Measurements from ENCODE around the gene ACOT11. TPM values are rescaled to one million over a fixed set of nuclear protein-coding genes. Genes with fewer than 3 reads are reported as not detected.

The ACOT11 gene
- total RNA-seq, 2 donors from 2014 or later = 43.3 to 82.5 TPM

DNA sequence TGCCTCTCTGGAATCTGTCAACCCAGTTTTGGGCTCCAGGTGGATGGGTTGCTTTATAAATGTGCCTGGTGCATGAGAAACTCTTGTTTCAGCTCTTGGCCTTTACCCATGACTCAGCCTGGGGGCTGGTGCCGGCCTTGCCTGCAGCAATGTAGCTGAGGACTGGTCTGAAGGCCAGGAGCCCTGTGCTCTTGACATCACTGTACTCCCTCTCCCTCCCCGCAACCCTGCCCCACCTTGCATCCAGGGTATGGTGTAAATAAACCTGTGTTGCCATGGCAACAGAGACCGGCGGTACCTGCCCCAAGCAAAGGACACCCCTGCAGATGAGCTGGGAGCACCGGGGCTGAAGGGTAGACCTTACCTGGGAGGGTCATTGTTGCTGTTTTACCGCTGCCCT, 62.0 kb downstream of the ACOT11 start:
- no peak overlapping the region for H3K4me3 ChIP-seq
- no peaks in the 10 kb centered on the region for H3K27me3 ChIP-seq
- TF ChIP-seq, protein P1, sequence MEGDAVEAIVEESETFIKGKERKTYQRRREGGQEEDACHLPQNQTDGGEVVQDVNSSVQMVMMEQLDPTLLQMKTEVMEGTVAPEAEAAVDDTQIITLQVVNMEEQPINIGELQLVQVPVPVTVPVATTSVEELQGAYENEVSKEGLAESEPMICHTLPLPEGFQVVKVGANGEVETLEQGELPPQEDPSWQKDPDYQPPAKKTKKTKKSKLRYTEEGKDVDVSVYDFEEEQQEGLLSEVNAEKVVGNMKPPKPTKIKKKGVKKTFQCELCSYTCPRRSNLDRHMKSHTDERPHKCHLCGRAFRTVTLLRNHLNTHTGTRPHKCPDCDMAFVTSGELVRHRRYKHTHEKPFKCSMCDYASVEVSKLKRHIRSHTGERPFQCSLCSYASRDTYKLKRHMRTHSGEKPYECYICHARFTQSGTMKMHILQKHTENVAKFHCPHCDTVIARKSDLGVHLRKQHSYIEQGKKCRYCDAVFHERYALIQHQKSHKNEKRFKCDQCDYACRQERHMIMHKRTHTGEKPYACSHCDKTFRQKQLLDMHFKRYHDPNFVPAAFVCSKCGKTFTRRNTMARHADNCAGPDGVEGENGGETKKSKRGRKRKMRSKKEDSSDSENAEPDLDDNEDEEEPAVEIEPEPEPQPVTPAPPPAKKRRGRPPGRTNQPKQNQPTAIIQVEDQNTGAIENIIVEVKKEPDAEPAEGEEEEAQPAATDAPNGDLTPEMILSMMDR (IDR thresholded peaks at IDR 0.05) = no peak
- H3K4me1 ChIP-seq = peaks cover 3% of the 10 kb centered on the region
- no peaks in the 10 kb centered on the region for H3K36me3 ChIP-seq
- intact Hi-C loops (cut with DNase I) = no loop called here
- no peaks in the 10 kb centered on the region for H3K9me3 ChIP-seq
- no peak overlapping the region for H3K9ac ChIP-seq (ENCODE audit: low read depth in 2 of 2, low read length in 2 of 2)
- no peak for DNase-seq
- no peak overlapping the region for H3K27ac ChIP-seq

DNA sequence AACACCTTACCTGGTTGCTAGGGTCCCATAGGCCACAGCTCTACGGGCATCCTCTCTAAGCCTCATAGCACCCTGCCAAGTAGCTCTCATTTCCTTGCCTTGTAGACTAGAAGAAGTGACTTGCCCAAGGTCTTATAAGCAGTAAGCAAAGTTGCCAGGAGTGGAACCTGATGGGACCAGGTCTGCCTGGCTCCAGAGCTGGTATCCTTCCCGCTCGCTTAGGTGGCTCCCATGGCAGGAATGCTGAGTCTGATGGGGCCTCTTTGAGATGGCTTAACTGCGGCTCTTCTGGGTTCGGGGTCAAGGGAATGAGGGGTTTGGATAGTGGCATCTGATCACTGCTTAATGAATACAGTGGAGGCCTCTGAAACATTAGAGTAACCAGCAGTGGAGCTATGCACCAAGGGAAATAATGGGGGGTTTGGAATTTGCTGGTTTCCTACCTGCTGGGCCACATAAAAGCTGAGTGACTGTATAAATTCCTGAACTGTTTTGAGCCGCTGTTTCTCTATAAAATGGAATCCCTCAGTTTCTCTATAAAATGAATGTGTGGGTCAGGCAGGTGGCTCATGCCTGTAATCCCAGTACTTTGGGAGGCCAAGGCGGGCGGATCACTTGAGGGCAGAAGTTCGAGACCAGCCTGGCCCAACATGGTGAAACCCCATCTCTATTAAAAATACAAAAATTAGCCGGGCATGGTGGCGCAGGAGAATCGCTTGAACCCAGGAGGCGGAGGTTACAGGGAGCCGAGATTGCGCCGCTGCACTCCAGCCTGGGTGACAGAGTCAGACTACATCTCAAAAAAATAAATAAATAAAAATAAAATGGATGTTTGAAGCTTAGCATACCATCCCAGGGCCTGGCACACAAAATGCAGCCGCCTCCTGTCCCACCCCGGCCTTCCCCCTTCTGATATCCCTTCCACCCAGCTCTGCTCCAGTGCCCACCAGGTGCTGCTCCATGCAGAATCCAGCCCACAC, 62.9 kb downstream of the ACOT11 start:
- no peak overlapping the region for H3K9ac ChIP-seq (ENCODE audit: low read depth in 2 of 2, low read length in 2 of 2)
- no peaks in the 10 kb centered on the region for H3K27me3 ChIP-seq
- H3K4me1 ChIP-seq = peaks cover 3% of the 10 kb centered on the region
- H3K4me3 ChIP-seq = no peak overlapping the region
- DNase-seq = no peak
- no peak overlapping the region for H3K27ac ChIP-seq
- no peaks in the 10 kb centered on the region for H3K9me3 ChIP-seq
- intact Hi-C loops (cut with DNase I) = no loop called here
- TF ChIP-seq, protein P1 (IDR thresholded peaks at IDR 0.05) = no peak
- no peaks in the 10 kb centered on the region for H3K36me3 ChIP-seq

DNA sequence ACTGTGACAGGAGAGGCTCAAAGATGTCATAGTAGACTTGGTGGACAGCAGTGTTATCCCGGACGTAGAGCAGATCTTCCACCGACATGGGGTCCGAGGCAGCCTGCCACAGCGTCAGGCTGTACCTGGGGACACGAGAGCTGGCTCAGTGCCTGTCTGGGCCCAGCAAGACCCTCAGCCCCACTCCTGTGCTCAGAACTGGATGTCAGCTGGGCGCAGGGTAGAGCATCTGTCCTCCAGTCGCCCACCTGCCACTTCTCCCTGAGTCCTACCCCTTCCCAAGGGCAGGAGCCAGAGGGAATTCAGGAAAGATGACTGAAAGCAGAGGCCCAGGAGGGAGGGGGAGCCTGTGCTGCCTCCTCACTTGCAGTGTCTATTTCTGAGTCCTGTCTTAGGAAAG, 63.6 kb downstream of the ACOT11 start:
- TF ChIP-seq, protein P1 (IDR thresholded peaks at IDR 0.05) = no peak
- Histone ChIP-seq H3K4me3 (no peak overlapping the region), H3K36me3 (no peaks in the 10 kb centered on the region), H3K4me1 (peaks cover under 1% of the 10 kb centered on the region), H3K27ac (no peak overlapping the region), H3K9me3 (no peaks in the 10 kb centered on the region), H3K27me3 (no peaks in the 10 kb centered on the region), H3K9ac (ENCODE audit: low read depth in 2 of 2, low read length in 2 of 2) (no peak overlapping the region)
- intact Hi-C loops (cut with DNase I) = no loop called here
- DNase-seq = no peak

DNA sequence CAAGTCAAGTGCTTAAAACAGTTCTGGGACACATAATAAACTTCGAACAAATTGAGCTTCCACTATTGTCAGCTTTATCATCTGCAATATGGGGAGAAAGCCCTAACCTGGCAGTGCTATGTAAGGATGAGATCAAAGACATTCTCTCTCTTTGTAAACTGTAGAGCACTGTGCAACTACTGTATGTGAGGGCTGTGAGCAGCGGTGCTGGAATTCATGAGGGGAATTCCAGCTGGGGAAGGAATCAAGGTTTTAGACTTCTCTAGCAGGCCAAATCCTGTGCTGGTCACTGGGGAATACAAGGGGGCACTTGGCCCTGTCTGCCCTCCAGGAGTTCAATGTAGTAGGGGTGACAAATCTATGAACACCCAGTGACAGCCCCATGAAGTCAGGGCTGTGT, 66.0 kb downstream of the ACOT11 start:
- DNase-seq = no peak

DNA sequence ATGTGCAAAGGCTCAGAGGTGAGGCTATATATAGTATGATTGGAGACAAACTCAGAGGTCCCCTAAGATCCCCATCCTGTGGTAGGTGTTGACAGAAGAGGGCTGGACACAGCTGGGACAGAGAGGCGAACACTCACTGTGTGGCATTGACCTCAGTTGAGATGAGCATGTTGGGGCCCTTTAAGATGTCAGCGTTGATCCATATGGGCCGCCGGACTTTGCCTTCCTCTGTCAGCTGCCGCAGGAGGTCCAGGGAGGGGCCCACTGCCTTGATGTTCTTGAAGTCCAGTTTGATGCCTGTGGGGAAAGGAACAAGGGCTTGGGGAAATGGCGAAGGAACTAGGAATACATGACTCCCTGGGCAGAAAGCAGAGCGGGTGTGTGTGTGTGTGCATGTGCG, 66.5 kb downstream of the ACOT11 start:
- TF ChIP-seq, protein P1 (IDR thresholded peaks at IDR 0.05) = no peak
- DNase-seq = no peak
- Histone ChIP-seq H3K4me1 (no peaks in the 10 kb centered on the region), H3K36me3 (no peaks in the 10 kb centered on the region), H3K4me3 (no peak overlapping the region), H3K27ac (no peak overlapping the region), H3K9ac (ENCODE audit: low read depth in 2 of 2, low read length in 2 of 2) (no peak overlapping the region), H3K9me3 (no peaks in the 10 kb centered on the region), H3K27me3 (no peaks in the 10 kb centered on the region)
- intact Hi-C loops (cut with DNase I) = no loop called here

More for the DNA sequence above, 66.0 kb downstream of the ACOT11 start:
- intact Hi-C loops (cut with DNase I) = no loop called here
- no peaks in the 10 kb centered on the region for H3K9me3 ChIP-seq
- H3K4me1 ChIP-seq = no peaks in the 10 kb centered on the region
- no peaks in the 10 kb centered on the region for H3K36me3 ChIP-seq
- no peak overlapping the region for H3K4me3 ChIP-seq
- no peak overlapping the region for H3K9ac ChIP-seq (ENCODE audit: low read depth in 2 of 2, low read length in 2 of 2)
- H3K27me3 ChIP-seq = no peaks in the 10 kb centered on the region
- TF ChIP-seq, protein P1 (IDR thresholded peaks at IDR 0.05) = no peak
- no peak overlapping the region for H3K27ac ChIP-seq
